GM12875 (cell line): ENCODE measurements around the gene SULT1C4.

Experiments
- H3K4me3 ChIP-seq: one replicate; pipeline ENCODE4 v1.5.1; 2011; ENCODE audit warnings: low read depth, low read length, control low read depth
- TF ChIP-seq, protein P1 (sequence below): IDR thresholded peaks from 2 replicates; pipeline ENCODE4 v1.5.1; 2011; ENCODE audit warnings: low read depth, mild to moderate bottlenecking, control low read depth, inconsistent platforms, low read length, moderate library complexity, borderline replicate concordance; ENCODE audit not compliant: insufficient read depth

The SULT1C4 gene

DNA sequence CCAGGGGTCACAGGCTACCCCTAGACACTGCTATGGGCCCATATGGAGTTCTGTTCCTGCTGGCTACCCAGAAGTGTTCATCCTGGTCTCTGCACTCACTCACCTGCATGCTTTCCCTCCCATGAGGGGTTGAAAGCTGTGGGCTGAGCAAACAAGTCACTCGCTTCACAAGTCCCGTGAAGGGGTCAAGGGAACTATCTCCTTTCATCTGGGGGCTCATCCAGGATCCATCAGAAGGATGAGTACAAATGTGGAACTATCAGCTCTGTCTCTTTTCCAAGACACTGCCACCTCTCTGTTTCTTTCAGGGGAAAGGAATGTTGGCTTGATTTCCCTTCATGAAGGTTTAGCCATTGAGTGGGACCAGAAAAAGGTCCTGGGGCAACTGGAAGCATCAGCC is 21.7 kb downstream of the SULT1C4 start:
- TF ChIP-seq, protein P1, sequence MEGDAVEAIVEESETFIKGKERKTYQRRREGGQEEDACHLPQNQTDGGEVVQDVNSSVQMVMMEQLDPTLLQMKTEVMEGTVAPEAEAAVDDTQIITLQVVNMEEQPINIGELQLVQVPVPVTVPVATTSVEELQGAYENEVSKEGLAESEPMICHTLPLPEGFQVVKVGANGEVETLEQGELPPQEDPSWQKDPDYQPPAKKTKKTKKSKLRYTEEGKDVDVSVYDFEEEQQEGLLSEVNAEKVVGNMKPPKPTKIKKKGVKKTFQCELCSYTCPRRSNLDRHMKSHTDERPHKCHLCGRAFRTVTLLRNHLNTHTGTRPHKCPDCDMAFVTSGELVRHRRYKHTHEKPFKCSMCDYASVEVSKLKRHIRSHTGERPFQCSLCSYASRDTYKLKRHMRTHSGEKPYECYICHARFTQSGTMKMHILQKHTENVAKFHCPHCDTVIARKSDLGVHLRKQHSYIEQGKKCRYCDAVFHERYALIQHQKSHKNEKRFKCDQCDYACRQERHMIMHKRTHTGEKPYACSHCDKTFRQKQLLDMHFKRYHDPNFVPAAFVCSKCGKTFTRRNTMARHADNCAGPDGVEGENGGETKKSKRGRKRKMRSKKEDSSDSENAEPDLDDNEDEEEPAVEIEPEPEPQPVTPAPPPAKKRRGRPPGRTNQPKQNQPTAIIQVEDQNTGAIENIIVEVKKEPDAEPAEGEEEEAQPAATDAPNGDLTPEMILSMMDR = no peak
- H3K4me3 ChIP-seq = no peak overlapping the region

DNA sequence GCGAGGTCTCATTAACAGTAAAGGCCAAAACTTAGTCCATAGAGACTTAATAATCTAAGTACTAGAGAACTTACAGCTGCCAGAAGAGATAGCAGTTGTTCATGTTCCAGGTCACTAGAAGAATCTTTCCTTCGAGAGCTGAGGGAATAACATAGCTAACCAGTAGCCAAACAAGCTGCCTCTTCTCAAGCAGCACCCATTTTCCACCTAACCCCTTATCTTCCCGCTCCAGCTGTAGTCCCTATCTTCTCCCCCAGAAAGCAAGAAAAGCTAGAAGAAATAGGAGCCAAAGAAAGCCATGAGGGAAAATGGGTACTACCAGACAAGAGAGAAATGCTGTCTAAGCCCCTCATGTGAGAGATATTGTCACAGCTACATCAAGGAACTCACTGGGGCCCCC is 24.0 kb downstream of the SULT1C4 start:
- no peak overlapping the region for H3K4me3 ChIP-seq
- TF ChIP-seq, protein P1 = no peak

DNA sequence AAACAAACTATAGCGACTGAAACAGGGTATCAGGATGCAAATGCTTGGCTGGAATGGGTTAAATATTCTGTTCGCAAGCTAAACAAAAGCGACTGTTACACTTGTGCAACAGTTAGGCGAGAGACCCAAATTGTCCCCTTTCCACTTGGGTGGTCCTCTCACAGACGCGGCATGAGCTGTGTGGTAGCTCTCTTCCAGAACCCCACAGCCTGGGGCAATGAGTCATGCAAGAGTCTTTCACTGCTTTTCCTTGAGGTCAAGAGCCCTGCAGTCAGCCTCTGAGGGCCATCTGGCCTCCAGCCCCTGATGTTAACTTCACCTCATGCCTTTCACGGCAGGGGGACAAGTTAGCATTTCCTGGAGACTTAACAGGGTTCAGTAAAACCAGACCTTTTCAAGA is 25.7 kb downstream of the SULT1C4 start:
- TF ChIP-seq, protein P1 = no peak
- H3K4me3 ChIP-seq = no peak overlapping the region

DNA sequence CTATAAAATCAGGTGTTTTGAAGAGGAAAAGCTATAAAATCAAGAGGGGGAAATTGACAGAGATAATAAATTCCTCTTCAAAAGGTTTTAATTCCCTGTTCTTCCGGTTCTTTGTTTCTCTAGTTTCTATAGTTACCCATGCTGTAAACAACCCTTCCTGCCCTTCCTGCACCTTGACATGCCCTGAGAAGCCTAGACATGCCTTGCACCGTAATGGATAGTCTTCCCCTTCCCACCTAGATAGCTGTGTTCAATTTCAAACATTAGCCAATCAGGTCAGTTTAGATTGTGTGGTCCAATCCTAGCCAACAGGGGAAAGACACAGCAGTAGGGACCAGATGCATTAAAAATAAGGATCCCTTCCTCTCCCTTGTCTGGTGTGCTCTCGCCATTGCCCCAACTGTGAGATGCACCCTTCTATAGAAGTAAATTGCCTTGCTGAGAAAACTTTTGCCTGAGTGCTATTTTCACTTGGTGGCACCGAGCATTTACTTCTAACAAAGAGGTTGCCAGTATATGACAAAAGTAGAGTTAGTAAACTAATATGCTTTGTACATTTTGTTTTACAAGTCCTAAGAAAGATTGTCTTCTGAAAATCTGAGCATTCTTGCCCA is 27.1 kb downstream of the SULT1C4 start:
- TF ChIP-seq, protein P1 = no peak

DNA sequence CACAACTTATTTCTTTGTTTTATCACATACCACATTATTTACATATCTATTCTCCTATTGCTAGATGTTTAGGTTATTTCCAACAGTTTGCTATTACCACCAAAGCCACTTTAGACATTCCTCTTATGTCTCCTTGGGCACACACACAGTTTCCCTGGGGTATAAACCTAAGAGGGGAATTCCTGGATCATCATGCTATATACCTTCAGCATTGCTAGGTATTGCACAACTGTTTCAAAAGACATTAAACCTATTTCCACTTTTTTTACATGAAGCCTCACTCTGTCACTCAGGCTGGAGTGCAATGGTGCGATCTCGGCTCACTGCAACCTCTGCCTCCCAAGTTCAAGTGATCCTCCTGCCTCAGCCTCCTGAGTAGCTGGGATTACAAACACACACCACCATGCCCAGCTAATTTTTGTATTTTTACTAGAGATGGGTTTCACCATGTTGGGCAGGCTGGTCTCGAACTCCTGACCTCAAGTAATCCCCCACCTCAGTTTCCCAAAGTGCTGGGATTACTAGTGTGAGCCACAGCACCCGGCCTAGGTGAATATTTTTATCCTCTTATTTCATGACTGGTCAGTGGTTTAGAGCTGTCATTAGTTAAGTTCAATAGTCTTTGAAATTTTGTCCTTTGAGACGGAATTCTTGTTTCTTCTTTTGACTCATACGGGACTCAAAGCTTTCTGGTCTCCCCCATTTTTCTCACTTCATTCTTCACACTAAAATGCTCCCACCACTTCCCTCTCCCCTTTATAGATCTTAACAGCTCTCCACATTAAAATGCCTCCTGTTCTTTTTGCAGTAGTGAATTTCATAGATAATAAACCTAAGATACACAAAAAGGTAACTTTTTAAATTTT is 30.3 kb downstream of the SULT1C4 start:
- TF ChIP-seq, protein P1 = no peak
- no peak overlapping the region for H3K4me3 ChIP-seq

More for the DNA sequence above, 27.1 kb downstream of the SULT1C4 start:
- no peak overlapping the region for H3K4me3 ChIP-seq

DNA sequence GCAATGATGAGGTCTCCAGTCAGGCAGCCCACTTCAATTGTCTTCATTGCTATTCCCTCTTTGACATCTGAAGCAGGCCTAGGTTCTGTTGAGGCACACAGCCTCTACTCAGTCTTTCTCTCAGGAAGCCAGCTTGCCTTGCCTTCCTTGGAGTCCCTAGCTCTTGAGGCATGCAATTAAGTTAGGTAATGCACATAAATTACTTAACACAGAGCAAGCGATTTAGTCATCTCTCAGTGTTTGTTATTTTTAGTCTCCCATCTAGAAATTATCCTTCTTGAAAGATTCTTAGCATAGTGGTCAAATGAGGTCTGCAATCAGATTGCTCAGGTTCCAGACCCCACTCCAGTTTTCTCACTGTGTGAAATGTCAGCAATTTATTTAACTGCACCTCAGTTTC is 32.0 kb downstream of the SULT1C4 start:
- TF ChIP-seq, protein P1 = no peak
- H3K4me3 ChIP-seq = no peak overlapping the region

DNA sequence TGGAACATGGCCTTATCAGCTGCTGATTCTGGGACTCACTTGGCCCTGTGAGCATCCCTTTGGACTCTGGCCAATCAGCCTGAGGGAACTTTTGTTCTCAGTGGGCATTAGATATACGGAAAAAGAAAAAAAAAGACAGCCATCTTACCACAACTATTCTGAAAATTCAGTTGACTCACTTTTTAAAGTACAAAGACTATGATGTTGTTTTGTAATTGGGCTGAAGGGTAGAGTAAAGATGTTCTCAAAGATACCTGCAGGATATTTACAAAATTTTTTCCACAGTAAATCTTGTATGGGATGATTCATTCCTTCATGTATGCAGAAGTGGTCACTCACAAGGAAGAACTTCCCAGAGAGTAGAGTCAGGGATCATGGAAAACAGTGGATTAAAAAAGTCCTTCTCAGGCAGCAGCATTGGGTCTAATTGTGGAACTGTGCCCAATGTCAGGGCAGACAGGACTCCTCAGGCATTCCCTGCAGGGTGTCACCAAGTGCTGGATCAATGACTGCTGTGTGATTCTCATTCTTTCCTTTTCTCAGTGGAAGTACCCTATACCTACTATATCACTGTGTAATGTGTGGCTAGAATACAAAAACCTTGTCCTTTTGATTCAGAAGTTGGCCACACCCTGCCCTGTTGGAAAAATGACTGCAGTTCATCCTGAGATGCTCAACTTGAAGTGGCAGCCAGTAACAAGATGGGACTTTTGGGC is 35.4 kb downstream of the SULT1C4 start:
- TF ChIP-seq, protein P1 = no peak
- H3K4me3 ChIP-seq = no peak overlapping the region
